ENCODE measurements around the gene SYT10. TPM values are rescaled to one million over a fixed set of nuclear protein-coding genes. Genes with fewer than 3 reads are reported as not detected.

Gene SYT10
- total RNA-seq, 1 experiment from 2014 or later, result 0.70 TPM

DNA sequence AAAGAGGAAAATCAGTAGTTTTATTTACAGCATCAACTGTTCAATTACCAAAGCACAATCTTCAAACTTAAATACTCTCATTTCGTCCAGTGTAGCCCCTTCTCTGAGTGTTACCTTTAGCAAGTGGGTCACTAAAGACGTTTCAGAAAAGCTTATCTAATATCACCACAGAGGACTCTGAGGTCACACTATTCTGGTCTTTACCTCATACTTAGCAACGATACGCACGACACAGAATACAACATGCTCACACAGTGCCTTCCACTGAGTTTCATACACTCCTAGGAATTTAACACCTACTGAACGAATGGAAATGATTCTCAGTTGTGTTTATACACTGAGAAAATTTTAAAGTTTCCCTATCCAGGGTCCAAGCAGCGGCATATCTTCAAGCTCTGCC is 2.0 kb downstream of the SYT10 start:
- Histone ChIP-seq H2BK120ac (ENCODE audit: low read depth, low read length, poor library complexity, severe bottlenecking) (no peak overlapping the region), H3K4me1 (ENCODE audit: insufficient read depth, low read length) (no peaks in the 10 kb centered on the region), H2BK15ac (ENCODE audit: low read depth, low read length) (no peak overlapping the region), H4K8ac (replicated peaks; ENCODE audit: insufficient read length, low read depth, low read length) (no peak overlapping the region), H3K23me2 (ENCODE audit: insufficient read length, low read depth, low read length, poor library complexity, severe bottlenecking) (peaks cover 14% of the 10 kb centered on the region), H3K27ac (ENCODE audit: insufficient read length, low read depth, low read length) (no peak overlapping the region), H3K79me1 (ENCODE audit: insufficient read depth, low read depth, low read length, poor library complexity, severe bottlenecking) (no peaks in the 10 kb centered on the region), H2AFZ (ENCODE audit: low read length) (no peak overlapping the region), H3T11ph (ENCODE audit: low read length) (no peak overlapping the region), H4K20me1 (ENCODE audit: control insufficient read depth, insufficient read depth, insufficient read length) (no peaks in the 10 kb centered on the region), H3K9ac (ENCODE audit: extremely low read depth, insufficient read length, low read length) (no peak overlapping the region), H4K5ac (ENCODE audit: insufficient read length, low read depth, low read length) (no peak overlapping the region), H3K56ac (ENCODE audit: insufficient read length, low read depth, low read length) (no peak overlapping the region), H3K14ac (ENCODE audit: insufficient read depth, low read length) (no peak overlapping the region), H3K79me2 (ENCODE audit: insufficient read depth, low read length) (no peaks in the 10 kb centered on the region), H3K27me3 (ENCODE audit: insufficient read depth, low read length) (peaks cover 19% of the 10 kb centered on the region; the same call in 1 of the 2 replicates), H2BK12ac (ENCODE audit: insufficient read length, low read depth, low read length) (no peak overlapping the region), H3K18ac (ENCODE audit: insufficient read length, low read depth, low read length) (no peak overlapping the region), H3K4me2 (ENCODE audit: insufficient read depth, insufficient read length, low read length) (peak overlapping the region; percentile 58), H2AK5ac (ENCODE audit: insufficient read length, low read length) (no peak overlapping the region), H3K23ac (ENCODE audit: insufficient read length, low read depth, low read length) (no peak overlapping the region), H2BK5ac (ENCODE audit: insufficient read length, low read length) (no peak overlapping the region), H4K91ac (ENCODE audit: insufficient read length, low read depth, low read length) (no peak overlapping the region), H2BK20ac (ENCODE audit: low read depth, low read length, poor library complexity, severe bottlenecking) (no peak overlapping the region), H3K4ac (ENCODE audit: low read depth, low read length) (no peak overlapping the region), H3K9me3 (ENCODE audit: control insufficient read depth, low read depth, low read length) (no peaks in the 10 kb centered on the region)
- no CpG with 5 or more reads among the region's 7 CpGs for WGBS (ENCODE audit: extremely low coverage, insufficient read length, low lambda C conversion rate)
- H3K27ac Mint-ChIP-seq, result no peak overlapping the region
- peaks cover 6 to 12% of the 10 kb centered on the region in 2 experiments for H3K4me1 Mint-ChIP-seq
- H3K27me3 Mint-ChIP-seq (ENCODE audit: low read depth), result peaks cover 57% of the 10 kb centered on the region
- peaks cover 0 to 1% (median 0%) of the 10 kb centered on the region in 3 experiments; a peak in 2 of 7 replicates for H3K36me3 Mint-ChIP-seq (ENCODE audit: insufficient read depth in 1 of 3, low read depth in 3 of 3)
- TF ChIP-seq, protein P1, sequence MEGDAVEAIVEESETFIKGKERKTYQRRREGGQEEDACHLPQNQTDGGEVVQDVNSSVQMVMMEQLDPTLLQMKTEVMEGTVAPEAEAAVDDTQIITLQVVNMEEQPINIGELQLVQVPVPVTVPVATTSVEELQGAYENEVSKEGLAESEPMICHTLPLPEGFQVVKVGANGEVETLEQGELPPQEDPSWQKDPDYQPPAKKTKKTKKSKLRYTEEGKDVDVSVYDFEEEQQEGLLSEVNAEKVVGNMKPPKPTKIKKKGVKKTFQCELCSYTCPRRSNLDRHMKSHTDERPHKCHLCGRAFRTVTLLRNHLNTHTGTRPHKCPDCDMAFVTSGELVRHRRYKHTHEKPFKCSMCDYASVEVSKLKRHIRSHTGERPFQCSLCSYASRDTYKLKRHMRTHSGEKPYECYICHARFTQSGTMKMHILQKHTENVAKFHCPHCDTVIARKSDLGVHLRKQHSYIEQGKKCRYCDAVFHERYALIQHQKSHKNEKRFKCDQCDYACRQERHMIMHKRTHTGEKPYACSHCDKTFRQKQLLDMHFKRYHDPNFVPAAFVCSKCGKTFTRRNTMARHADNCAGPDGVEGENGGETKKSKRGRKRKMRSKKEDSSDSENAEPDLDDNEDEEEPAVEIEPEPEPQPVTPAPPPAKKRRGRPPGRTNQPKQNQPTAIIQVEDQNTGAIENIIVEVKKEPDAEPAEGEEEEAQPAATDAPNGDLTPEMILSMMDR (conservative IDR thresholded peaks at IDR 0.05), result no peak
- H3K9me3 Mint-ChIP-seq, result no peaks in the 10 kb centered on the region; a peak in 1 of 5 replicates
- H3K4me3 Mint-ChIP-seq, result no peak overlapping the region; a peak in 1 of 5 replicates
- no peak for DNase-seq
